HepG2 (cell line): ENCODE measurements around the gene SLC16A3. TPM values are rescaled to one million over a fixed set of nuclear protein-coding genes. Genes with fewer than 3 reads are reported as not detected.

Experiments
- ATF2 ChIP-seq: sonication (generic); formaldehyde crosslinking; IDR thresholded peaks from 2 replicates; pipeline ENCODE4 v1.4.0; 2020; ENCODE audit warnings: missing genetic modification reagents
- BRD4 ChIP-seq: sonication (generic); formaldehyde crosslinking; IDR thresholded peaks from 2 replicates; pipeline ENCODE4 v1.4.0; 2020; ENCODE audit warnings: missing genetic modification reagents
- CEBPZ ChIP-seq: IDR thresholded peaks from 2 replicates; pipeline ENCODE4 v1.6.1; 2012; ENCODE audit warnings: low read length, improper control_type of control experiment
- EEA1 ChIP-seq: sonication (generic); formaldehyde crosslinking; IDR thresholded peaks from 2 replicates; pipeline ENCODE4 v1.5.1; 2020; ENCODE audit warnings: mild to moderate bottlenecking, missing genetic modification reagents, borderline replicate concordance
- HIC2 ChIP-seq: sonication (generic); formaldehyde crosslinking; IDR thresholded peaks from 2 replicates; pipeline ENCODE4 v1.9.0; 2022; ENCODE audit warnings: low read depth, missing genetic modification reagents
- JARID2 ChIP-seq: sonication (generic); formaldehyde crosslinking; IDR thresholded peaks from 2 replicates; pipeline ENCODE4 v1.8.1; 2023; ENCODE audit warnings: missing genetic modification reagents, inconsistent platforms; ENCODE audit not compliant: insufficient replicate concordance
- MYC ChIP-seq: sonication (generic); formaldehyde crosslinking; IDR thresholded peaks from 2 replicates; pipeline ENCODE4 v1.9.0; 2021; ENCODE audit warnings: missing genetic modification reagents, borderline replicate concordance
- NFE2L2 ChIP-seq: fragments of 150-350 bp; IDR thresholded peaks from 2 replicates; pipeline ENCODE4 v1.6.1; 2014; ENCODE audit warnings: low read length
- PHF20 ChIP-seq: sonication (generic); formaldehyde crosslinking; IDR thresholded peaks from 2 replicates; pipeline ENCODE4 v1.5.0; 2020; ENCODE audit warnings: mild to moderate bottlenecking, missing genetic modification reagents
- PLRG1 ChIP-seq: fragments of 450-650 bp; conservative IDR thresholded peaks from 2 replicates; pipeline ENCODE4 v1.6.1; 2016
- SMARCC2 ChIP-seq: fragments of 450-650 bp; IDR thresholded peaks from 2 replicates; pipeline ENCODE4 v1.6.1; 2017; ENCODE audit warnings: antibody characterized with exemption, mild to moderate bottlenecking
- SUZ12 ChIP-seq: fragments of 150-350 bp; IDR thresholded peaks from 2 replicates; pipeline ENCODE4 v1.6.1; 2014; ENCODE audit warnings: low read depth, low read length
- TARDBP ChIP-seq: sonication (generic); formaldehyde crosslinking; IDR thresholded peaks from 2 replicates; pipeline ENCODE4 v1.8.0; 2022; ENCODE audit warnings: mild to moderate bottlenecking, missing genetic modification reagents
- TSC22D2 ChIP-seq: sonication (generic); formaldehyde crosslinking; IDR thresholded peaks from 2 replicates; pipeline ENCODE4 v1.5.1; 2020; ENCODE audit warnings: missing genetic modification reagents, mild to moderate bottlenecking, borderline replicate concordance
- ZBTB14 ChIP-seq: sonication (generic); formaldehyde crosslinking; IDR thresholded peaks from 2 replicates; pipeline ENCODE4 v1.4.0; 2020; ENCODE audit warnings: missing genetic modification reagents
- ZNF180 ChIP-seq: sonication (generic); formaldehyde crosslinking; IDR thresholded peaks from 2 replicates; pipeline ENCODE4 v1.4.0; 2020; ENCODE audit warnings: low read depth, missing genetic modification reagents, borderline replicate concordance
- polyA plus RNA-seq, 8 experiments: library from polyadenylated mRNA; depleted of rRNA in 3 of 8; stranded (reverse) in 7 of 8; unstranded in 1 of 8; fragments of >200 nt; fragmentation: Illumina TruSeq in 4 of 8; extraction: Trizol in 4 of 8; gene quantifications; 2 replicates each; pipeline versions ENCODE4 v1.2.1 to v1.2.3, GENCODE V29; 2011 to 2016; ENCODE audit warnings: low read depth in 4 of 8, missing spikeins in 1 of 8, mixed read lengths in 1 of 8; ENCODE audit not compliant: insufficient read depth in 1 of 8
- total RNA-seq, 5 experiments: library from RNA; depleted of rRNA; stranded (reverse); fragments of >200 nt; fragmentation: Illumina TruSeq; extraction: Trizol; gene quantifications; 2 replicates each; pipeline ENCODE4 v1.2.3, GENCODE V29; 2016; ENCODE audit warnings: low read depth in 1 of 5
- TF ChIP-seq, protein P1 (sequence below): sonication (generic); formaldehyde crosslinking; IDR thresholded peaks from 2 replicates; pipeline ENCODE4 v1.8.1; 2023; ENCODE audit warnings: mild to moderate bottlenecking, inconsistent platforms, moderate library complexity, missing genetic modification reagents, borderline replicate concordance
- TF ChIP-seq, protein P2 (sequence below): sonication (generic); formaldehyde crosslinking; IDR thresholded peaks from 2 replicates; pipeline ENCODE4 v1.8.0; 2022; ENCODE audit warnings: mild to moderate bottlenecking, missing genetic modification reagents

Gene SLC16A3
- total and polyA plus RNA-seq, 2 of the 13 experiments (the other 11 are each of a cell fraction or from before 2014, with no cell fraction given), result 242 to 349 TPM

DNA sequence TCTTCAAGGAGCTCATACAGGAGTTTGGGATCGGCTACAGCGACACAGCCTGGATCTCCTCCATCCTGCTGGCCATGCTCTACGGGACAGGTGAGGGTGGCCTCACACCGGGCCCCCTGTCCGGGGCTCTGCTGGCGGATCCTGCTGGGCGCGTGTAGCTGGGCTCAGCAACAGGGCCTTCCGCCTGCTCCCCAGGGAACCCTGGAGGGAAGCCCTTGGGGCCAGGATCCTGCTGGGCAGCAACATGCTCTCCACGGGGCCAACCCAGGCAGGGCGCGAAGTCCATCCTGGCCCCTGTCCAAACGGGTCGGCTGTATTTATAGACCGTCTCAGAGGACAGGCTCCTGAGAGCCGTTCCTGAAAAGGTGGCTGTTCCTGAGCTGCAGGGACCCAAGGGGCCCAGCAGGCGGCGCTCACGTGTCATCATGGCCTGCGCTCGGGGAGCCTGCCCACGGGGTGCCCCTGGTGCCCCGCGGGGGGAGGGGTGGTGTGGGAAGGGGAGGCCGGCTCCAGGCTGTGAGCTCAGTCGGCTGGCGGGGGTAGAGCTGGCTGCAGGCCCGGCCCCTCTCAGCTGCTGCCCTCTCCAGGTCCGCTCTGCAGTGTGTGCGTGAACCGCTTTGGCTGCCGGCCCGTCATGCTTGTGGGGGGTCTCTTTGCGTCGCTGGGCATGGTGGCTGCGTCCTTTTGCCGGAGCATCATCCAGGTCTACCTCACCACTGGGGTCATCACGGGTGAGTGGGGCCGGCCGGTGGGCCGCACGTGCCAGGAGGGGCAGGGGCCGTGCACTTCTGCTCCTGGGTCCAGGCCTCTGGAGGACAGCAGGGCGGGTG lies 7.5 kb downstream of the SLC16A3 start (continued):
- TF ChIP-seq CEBPZ, result no peak
- peak; percentile 57 for TF ChIP-seq ZBTB14
- TF ChIP-seq JARID2 (CRISPR knock-in tag), result no peak
- TF ChIP-seq EEA1 (CRISPR knock-in tag), result peak; percentile 73; the same call in 1 of the 2 replicates
- TF ChIP-seq, protein P1, sequence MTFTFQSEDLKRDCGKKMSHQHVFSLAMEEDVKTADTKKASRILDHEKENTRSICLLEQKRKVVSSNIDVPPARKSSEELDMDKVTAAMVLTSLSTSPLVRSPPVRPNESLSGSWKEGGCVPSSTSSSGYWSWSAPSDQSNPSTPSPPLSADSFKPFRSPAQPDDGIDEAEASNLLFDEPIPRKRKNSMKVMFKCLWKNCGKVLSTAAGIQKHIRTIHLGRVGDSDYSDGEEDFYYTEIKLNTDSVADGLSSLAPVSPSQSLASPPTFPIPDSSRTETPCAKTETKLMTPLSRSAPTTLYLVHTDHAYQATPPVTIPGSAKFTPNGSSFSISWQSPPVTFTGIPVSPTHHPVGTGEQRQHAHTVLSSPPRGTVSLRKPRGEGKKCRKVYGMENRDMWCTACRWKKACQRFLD (CRISPR knock-in tag), result peak; percentile 98
- TF ChIP-seq PLRG1, result no peak
- peak; percentile 69; the same call in 1 of the 2 replicates for TF ChIP-seq PHF20
- TF ChIP-seq SUZ12, result no peak
- peak; percentile 96 for TF ChIP-seq TARDBP
- TF ChIP-seq BRD4 (CRISPR knock-in tag), result peak; percentile 61; the same call in 1 of the 2 replicates
- TF ChIP-seq HIC2, result peak; percentile 92
- TF ChIP-seq, protein P2, sequence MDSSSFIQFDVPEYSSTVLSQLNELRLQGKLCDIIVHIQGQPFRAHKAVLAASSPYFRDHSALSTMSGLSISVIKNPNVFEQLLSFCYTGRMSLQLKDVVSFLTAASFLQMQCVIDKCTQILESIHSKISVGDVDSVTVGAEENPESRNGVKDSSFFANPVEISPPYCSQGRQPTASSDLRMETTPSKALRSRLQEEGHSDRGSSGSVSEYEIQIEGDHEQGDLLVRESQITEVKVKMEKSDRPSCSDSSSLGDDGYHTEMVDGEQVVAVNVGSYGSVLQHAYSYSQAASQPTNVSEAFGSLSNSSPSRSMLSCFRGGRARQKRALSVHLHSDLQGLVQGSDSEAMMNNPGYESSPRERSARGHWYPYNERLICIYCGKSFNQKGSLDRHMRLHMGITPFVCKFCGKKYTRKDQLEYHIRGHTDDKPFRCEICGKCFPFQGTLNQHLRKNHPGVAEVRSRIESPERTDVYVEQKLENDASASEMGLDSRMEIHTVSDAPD (CRISPR knock-in tag), result peak; percentile 90; the same call in 1 of the 2 replicates
- no peak for TF ChIP-seq NFE2L2
- TF ChIP-seq ATF2 (CRISPR knock-in tag), result peak; percentile 92
- peak; percentile 99 for TF ChIP-seq TSC22D2 (CRISPR knock-in tag)
- no peak for TF ChIP-seq SMARCC2
- peak; percentile 86; the same call in 1 of the 2 replicates for TF ChIP-seq MYC (CRISPR knock-in tag)
- TF ChIP-seq ZNF180 (CRISPR knock-in tag), result peak; percentile 38; the same call in 1 of the 2 replicates
